Measurements from ENCODE around the gene RICTOR. TPM values are rescaled to one million over a fixed set of nuclear protein-coding genes. Genes with fewer than 3 reads are reported as not detected.

Gene RICTOR
- total RNA-seq, 2 donors from 2014 or later, result 27.6 to 31.8 TPM

GRCh38 chr5:38921174-38921573 is 153.0 kb downstream of the RICTOR start:
- no peak for TF ChIP-seq CTCF (conservative IDR thresholded peaks at IDR 0.05)
- Mint-ChIP-seq H3K27ac (no peak overlapping the region), H3K4me3 (no peak overlapping the region), H3K36me3 (ENCODE audit: low read depth) (no peaks in the 10 kb centered on the region), H3K4me1 (no peaks in the 10 kb centered on the region), H3K27me3 (ENCODE audit: insufficient read depth) (no peaks in the 10 kb centered on the region), H3K9me3 (no peaks in the 10 kb centered on the region)
- no peaks in the 10 kb centered on the region for H3K27me3 ChIP-seq (ENCODE audit: control insufficient read depth, insufficient read depth, low read length, poor library complexity, severe bottlenecking)
- H3K4me3 ChIP-seq (ENCODE audit: low read length), result no peak overlapping the region
- DNase-seq, result peak; percentile 79
- H3K27ac ChIP-seq (ENCODE audit: low read depth, low read length), result no peak overlapping the region
- H3K9ac ChIP-seq (ENCODE audit: extremely low read depth, low read length, poor library complexity, severe bottlenecking), result no peak overlapping the region
- no peaks in the 10 kb centered on the region for H3K36me3 ChIP-seq (ENCODE audit: control insufficient read depth, insufficient read depth, low read length)
- no peaks in the 10 kb centered on the region for H3K9me3 ChIP-seq (ENCODE audit: control insufficient read depth, low read length)
- H3K4me1 ChIP-seq (ENCODE audit: control insufficient read depth, insufficient read depth, low read length), result no peaks in the 10 kb centered on the region
- WGBS, 2 experiments (ENCODE audit: insufficient coverage in 1 of 2, insufficient read length in 1 of 2), result 67 to 100% methylated on average over 1 of the region's 1 CpG

- H3K27me3 ChIP-seq (ENCODE audit: control insufficient read depth, insufficient read depth, low read length, poor library complexity, severe bottlenecking), result no peaks in the 10 kb centered on the region
- no peaks in the 10 kb centered on the region for H3K9me3 Mint-ChIP-seq
- H3K4me1 ChIP-seq (ENCODE audit: control insufficient read depth, insufficient read depth, low read length), result no peaks in the 10 kb centered on the region
- no peaks in the 10 kb centered on the region for H3K4me1 Mint-ChIP-seq
- DNase-seq, result no peak
- no peaks in the 10 kb centered on the region for H3K27me3 Mint-ChIP-seq (ENCODE audit: insufficient read depth)
- no peak for TF ChIP-seq CTCF (conservative IDR thresholded peaks at IDR 0.05)
- H3K36me3 ChIP-seq (ENCODE audit: control insufficient read depth, insufficient read depth, low read length), result no peaks in the 10 kb centered on the region
- H3K4me3 ChIP-seq (ENCODE audit: low read length), result no peak overlapping the region
- no peaks in the 10 kb centered on the region for H3K36me3 Mint-ChIP-seq (ENCODE audit: low read depth)
- no peaks in the 10 kb centered on the region for H3K9me3 ChIP-seq (ENCODE audit: control insufficient read depth, low read length)
- H3K27ac Mint-ChIP-seq, result no peak overlapping the region
- no peak overlapping the region for H3K9ac ChIP-seq (ENCODE audit: extremely low read depth, low read length, poor library complexity, severe bottlenecking)
- no peak overlapping the region for H3K4me3 Mint-ChIP-seq
- WGBS, 2 experiments (ENCODE audit: insufficient coverage in 1 of 2, insufficient read length in 1 of 2), result 70 to 77% methylated on average over 6 to 7 of the region's 7 CpGs
- no peak overlapping the region for H3K27ac ChIP-seq (ENCODE audit: low read depth, low read length)
Observed at GRCh38 chr5:38916802-38917201, 157.4 kb downstream of the RICTOR start.

- no peak for TF ChIP-seq CTCF (conservative IDR thresholded peaks at IDR 0.05)
- no peaks in the 10 kb centered on the region for H3K36me3 ChIP-seq (ENCODE audit: control insufficient read depth, insufficient read depth, low read length)
- no peak for DNase-seq
- Mint-ChIP-seq H3K27ac (no peak overlapping the region), H3K4me3 (no peak overlapping the region), H3K27me3 (ENCODE audit: insufficient read depth) (peaks cover 4% of the 10 kb centered on the region), H3K36me3 (ENCODE audit: low read depth) (no peaks in the 10 kb centered on the region), H3K4me1 (no peaks in the 10 kb centered on the region), H3K9me3 (peaks cover 8% of the 10 kb centered on the region)
- WGBS, 2 experiments (ENCODE audit: insufficient coverage in 1 of 2, insufficient read length in 1 of 2), result 83 to 93% methylated on average over 2 of the region's 2 CpGs
- H3K9ac ChIP-seq (ENCODE audit: extremely low read depth, low read length, poor library complexity, severe bottlenecking), result no peak overlapping the region
- H3K27me3 ChIP-seq (ENCODE audit: control insufficient read depth, insufficient read depth, low read length, poor library complexity, severe bottlenecking), result no peaks in the 10 kb centered on the region
- H3K4me1 ChIP-seq (ENCODE audit: control insufficient read depth, insufficient read depth, low read length), result no peaks in the 10 kb centered on the region
- no peaks in the 10 kb centered on the region for H3K9me3 ChIP-seq (ENCODE audit: control insufficient read depth, low read length)
- no peak overlapping the region for H3K27ac ChIP-seq (ENCODE audit: low read depth, low read length)
- no peak overlapping the region for H3K4me3 ChIP-seq (ENCODE audit: low read length)
Observed at GRCh38 chr5:38913714-38914113, 160.5 kb downstream of the RICTOR start.

Measured in endodermal cell (in vitro differentiated cells).